GM21367 (cell line): ENCODE results near the gene GALM.
"Not testable (repeated sequence)": the region's sequence is repeated elsewhere in the genome, so short reads cannot be mapped to it uniquely, and the experiment has no call there.

ENCODE experiments used
- ATAC-seq: cut with Tn5 transposase; IDR thresholded peaks from one replicate; pipeline ENCODE4 v1.9.1; 2021; ENCODE audit not compliant: unreplicated experiment

Gene GALM

DNA sequence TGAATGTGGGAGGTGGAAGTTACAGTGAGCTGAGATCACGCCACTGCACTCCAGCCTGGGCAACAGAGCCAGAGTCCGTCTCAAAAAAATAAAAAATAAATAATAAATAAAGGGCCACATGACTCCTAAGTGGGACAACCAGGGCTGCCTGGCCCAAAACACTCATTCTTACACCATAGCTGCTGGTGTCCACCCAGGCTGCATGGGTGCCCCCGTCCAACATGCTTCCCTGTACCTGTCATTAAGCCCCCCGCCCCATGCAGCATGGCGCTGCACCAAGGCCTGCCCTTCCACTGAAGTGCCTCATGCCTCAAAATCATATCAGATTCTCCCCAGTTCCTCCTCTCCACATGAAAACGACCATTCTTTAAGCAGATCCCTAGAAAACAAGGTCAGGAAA is 10.8 kb downstream of the GALM start:
- no peak for ATAC-seq

DNA sequence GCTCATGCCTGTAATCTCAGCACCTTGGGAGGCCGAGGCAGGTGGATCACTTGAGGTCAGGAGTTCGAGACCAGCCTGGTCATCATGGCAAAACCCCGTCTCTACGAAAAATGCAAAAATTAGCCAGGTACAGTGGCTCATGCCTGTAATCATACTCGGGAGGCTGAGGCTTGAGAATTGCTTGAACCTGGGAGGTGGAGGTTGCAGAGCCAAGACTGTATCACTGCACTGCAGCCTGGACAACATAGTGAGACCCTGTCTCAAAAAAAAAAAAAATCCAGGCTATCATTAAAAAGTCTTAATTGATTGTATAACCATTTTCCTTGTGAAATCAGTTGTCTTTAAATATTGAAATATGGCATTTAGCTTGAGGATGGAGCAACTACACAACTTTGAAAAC is 15.0 kb downstream of the GALM start:
- not testable (repeated sequence) for ATAC-seq

DNA sequence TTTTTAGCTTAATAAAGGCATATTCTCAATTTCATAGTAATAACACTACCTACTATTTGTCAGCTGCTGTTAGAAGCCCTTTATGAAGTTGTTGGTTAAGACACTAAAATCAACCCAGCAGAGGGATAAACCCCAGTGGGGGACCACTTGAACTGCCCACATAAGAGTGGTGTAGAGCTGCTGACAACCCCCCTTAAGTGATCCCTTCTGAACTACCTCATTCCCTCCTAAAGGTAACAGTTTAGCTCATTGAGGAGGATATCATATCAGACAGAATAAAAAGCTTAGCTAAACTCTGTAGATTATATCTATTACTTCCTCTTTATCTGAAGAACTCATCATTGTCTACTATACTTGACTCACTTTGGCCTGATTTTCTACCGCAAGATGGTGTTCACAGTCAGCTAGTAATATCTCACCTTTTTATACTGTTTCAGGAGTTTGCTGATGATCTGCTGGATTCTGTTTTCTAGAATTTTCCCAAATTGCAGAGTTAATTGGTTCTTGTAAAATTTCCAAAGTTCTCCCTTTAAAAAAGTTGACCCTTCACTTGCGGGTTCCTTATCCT is 16.2 kb downstream of the GALM start:
- no peak for ATAC-seq

DNA sequence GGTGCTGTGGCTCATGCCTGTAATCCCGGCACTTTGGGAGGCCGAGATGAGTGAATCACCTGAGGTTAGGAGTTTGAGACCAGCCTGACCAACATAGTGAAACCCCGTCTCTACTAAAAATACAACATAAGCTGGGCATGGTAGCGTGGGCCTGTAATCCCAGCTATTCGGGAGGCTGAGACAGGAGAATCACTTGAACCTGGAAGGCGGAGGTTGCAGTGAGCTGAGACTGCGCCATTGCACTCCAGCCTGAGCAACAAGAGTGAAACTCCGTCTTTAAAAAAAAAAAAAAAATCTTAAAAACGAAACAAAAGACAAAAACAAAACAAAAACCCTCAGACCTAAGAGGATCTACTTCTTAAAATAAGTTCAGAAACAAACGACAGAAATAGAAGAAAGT is 16.7 kb downstream of the GALM start:
- not testable (repeated sequence) for ATAC-seq

DNA sequence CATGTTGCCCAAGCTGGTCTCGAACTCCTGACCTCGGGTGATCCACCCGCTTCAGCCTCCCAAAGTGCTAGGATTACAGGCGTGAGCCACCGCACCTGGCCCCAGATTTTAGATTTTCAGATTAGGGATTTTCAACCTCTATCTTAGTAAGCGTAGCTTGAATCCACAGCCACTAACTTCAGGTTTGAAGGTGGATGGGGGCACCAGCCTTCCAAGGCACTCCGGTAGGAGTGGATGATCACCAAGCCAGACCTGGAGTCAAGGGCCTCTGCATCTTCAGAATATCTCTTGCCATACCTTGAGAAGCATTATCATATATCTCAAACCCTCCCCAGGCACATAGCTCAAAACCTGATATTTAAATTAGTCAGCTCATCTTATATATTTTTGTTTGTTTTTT is 17.9 kb downstream of the GALM start:
- ATAC-seq, result no peak

DNA sequence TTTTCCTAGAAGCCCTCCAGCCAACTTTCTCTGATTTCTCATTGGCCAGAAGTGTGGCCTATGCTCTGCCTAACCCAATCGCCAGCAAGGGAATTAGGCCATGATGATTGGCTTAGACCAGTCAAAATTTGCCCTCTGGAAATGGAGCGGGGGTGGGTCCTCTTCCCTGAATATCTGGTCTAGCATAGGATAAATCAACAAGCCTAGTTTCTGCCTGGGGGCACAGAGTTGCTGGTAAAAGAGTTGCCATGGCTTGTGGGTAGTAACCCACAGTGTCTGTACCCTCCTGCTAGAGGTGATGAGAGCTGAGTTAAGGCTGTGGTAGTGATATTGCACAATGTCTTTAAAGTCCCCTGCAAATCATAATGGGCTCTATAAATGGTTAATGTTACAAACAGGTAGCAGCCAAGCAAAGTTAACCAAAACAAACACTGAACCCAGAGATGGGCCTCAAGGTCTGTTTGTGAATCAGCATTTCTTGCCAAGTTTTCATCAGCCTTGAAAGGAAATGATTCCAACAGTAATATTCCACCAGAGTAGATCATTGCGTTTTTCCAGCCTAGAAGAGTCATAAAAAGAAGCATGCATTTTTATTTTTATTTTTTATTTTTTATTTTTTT is 19.3 kb downstream of the GALM start:
- ATAC-seq, result no peak

DNA sequence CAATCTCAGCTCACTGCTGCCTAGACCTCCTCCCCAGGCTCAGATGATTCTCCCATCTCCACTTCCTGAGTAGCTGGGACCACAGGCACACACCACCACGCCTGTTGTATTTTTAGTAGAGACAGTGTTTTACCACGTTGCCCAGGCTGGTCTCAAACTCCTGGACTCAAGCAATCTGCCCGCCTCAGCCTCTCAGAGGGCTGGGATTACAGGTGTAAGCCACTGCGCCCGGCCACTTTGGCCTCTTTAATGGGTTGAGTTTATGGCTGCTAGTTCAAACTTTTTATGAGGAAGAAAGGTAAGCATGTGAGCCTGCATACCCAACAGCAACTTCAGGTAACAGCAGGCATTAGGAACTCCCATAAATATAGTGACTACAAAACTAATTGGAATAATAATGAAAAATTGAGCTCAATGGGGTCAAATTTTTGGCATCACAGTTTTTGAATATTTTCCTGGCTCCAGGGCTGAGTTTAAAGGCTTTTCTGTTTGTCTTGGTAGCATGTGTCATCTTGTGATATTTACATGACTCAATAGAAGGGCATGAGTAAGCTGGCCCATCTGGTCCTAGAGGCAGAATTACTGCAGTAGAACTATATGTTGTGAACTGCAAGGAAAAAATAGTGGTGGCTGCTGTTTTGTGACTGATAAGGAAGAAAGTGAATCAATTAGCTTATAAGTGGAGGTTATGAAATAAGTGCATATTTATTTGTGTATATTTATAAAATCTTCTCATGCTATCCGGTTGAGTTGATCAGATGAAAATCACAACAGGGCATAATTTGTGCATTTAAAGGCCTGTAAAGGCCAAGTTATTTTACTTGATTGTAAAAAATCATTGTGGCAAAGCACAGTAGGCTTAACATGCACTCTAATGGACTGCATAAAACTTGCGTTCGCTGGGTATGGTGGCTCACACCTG is 24.8 kb downstream of the GALM start:
- no peak for ATAC-seq

DNA sequence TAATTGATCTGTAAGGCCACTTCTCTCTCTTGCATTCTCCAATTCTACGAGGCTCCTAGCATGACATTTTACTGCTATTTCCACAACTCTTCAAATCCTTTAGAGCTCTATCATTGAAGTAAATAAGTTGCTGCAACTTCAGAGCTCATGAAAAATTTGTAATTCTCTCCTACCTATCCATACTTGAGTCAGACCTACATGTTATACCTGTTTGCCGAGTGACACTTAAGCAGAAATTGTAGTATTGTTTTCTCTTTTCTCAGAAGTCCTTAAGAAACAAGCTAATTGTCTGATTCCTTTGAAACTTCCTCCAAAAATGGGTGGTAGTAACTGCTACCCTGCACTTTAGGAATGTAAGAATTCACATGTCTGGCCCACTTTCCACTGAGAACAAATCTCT is 26.1 kb downstream of the GALM start:
- no peak for ATAC-seq

DNA sequence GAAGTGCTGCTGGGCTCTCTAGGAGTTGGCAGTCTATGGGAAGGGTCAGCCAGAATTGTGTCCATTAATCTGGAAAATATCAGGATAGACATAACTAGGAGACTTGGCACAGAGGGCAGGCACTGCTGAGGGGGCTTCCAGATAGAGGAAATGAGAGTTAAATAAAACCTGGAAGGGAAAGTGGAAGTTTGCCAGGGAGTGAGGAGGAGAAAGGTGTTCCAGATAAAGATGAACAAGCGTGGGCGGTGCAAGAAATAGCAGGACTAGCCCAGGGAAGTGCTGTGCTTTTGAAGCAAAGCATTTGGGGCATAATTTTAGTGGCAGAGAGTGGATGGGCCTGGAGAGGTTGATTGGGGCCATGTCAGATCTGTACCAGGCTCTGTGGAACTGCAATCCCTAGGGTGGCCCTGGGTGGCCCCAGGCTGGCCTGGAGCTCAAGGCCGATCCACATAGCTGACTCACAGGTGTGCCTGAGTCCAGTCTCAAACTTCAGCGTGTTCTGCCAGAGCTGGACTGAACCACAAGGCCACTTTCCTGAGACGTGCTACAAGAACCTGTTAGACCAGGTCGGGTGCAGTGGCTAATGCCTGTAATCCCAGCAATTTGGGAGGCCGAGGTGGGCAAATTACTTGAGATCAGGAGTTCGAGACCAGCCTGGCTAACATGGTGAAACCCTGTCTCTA is 26.9 kb downstream of the GALM start:
- ATAC-seq, result no peak

DNA sequence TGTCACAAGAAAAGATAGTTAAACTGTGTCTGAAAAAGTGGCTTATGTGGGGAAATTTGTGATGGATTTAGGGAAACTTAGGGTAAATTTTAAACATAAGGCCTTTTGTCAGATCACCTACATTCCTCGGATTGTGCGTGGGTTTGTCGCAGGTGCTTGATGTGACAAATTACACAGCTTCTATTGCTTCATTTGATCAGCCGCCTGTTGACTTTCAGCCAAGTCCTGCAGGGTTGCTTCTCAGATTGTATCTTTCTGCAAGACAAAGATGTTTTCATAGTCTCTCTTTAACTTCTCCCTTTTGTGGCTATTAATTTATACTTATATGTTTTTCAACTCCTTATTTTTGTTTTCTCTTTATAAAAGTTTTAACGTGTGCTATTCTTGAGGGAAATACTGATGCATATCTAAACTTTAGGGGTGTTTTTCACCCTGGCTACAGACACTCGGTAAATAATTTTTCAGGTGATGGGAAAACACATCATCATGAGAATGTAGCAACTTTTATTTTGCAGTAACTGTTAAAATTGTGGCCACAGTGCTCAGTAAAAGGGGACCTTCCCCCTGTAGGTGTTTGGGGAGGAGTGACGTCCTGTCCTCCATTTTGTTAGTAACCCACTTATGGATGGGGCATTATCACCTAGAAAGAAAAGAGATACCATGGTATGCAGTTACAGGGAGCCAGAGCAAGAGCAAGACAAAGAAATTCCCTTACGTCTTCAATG is 31.4 kb downstream of the GALM start:
- ATAC-seq, result no peak

DNA sequence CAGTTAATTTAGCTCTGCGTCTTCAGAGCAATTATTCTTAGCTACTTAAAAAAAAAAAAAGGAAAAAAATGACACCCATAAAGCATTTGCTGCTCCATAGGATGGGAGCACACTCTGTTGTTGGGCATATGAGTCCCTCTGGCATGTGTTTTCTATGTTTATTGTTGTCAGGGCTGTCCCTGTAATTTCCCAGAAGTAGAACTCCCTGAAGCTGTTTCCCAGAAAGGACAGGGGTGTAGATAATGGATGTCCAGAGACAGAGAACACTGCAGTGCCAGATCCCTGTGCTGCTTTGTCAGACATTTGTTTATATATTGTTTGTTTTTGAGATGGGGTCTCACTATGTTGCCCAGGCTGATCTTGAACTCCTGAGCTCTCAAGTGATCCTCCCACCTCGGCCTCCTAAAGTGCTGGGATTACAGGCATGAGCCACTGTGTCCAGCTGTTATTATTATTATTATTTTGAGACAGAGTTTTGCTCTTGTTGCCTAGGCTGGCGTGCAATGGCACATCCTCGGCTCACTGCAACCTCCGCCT is 32.6 kb downstream of the GALM start:
- ATAC-seq, result no peak

DNA sequence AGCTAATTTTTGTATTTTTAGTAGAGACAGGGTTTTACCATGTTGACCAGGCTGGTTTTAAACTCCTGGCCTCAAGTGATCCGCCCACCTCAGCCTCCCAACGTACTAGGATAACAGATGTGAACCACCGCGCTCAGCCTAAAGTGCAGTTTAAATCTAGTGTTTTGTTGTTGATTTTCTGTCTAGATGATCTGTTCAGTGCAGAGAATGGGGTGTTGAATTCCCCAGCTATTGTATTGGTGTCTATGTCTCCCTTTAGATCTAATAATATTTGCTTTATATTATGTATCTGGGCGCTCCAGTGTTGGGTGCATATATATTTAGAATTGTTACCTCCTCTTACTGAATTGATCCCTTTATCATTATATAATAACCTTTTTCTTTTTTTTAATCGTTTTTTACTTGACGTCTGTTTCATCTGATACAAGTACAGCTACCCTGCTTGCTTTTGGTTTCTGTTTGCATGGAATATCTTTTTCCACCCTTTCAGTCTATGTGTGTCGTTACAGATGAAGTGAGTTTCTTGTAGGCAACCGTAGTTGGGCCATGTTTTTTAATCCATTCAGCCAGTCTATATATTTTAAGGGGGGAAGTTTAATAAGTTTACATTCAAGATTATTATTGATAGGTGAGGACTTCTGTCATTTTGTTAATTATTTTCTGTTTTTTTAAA is 34.3 kb downstream of the GALM start:
- no peak for ATAC-seq

DNA sequence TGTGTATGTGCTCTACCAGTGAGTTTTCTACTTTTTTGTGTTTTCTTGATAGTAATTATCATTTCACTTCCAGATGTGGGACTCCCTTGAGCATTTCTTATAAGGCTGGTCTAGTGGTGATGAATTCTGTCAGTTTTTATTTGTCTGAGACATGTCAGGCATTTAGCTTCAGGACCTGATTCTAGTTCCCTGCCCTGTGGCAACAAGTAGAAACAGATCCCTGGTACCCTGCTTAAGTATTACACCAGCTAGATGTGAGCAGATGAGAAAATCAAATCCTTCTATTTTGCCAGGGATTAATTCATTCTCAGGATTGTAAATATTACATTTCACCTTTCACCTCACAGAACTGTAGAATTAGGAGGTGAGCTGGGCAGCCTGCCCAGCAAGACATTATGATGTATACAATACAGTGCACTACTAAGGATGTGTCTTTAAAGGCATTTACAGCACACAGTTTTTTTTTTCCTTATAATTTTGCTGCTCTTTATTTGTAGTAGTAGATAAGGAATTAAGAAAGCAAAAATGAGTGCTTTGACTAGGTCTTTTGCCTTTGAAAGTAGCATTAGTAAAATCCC is 35.1 kb downstream of the GALM start:
- ATAC-seq, result no peak

DNA sequence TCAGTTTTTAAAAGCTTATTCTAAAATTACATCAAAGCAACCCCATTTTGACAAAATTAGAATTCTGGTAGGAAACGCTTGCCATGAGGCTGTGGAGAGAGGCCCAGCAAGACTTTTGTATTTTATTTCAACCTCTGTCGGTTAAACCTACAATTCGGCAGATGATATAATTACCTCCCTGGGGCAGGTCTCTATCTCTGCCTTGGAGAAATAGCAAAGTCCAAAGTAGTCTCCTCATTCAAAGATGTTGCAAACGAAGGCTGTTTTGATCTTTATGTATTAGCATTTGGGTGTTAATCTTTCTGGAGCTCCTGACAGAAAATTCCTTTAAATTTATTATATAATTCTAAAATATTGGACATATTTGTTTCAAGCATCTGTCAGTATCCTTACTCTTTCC is 35.6 kb downstream of the GALM start:
- no peak for ATAC-seq

DNA sequence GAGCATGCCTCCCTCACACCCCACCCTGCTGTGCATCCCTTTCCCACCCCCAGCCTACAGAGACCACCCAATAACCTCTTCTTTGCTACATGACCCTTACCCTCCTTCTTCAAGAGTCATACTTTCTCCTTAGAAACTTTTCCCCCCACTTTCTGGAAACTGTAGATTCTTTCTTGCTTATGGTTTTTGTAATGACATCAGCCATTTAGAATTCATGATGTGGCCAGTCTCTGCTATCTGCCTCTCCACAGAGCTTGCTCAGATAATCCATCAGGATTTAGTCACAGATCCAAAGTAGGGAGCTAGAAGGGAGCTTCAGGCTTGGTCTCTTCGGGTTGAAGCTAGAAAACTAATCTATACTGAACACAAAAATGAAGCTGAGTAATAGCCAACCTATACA is 36.5 kb downstream of the GALM start:
- no peak for ATAC-seq

DNA sequence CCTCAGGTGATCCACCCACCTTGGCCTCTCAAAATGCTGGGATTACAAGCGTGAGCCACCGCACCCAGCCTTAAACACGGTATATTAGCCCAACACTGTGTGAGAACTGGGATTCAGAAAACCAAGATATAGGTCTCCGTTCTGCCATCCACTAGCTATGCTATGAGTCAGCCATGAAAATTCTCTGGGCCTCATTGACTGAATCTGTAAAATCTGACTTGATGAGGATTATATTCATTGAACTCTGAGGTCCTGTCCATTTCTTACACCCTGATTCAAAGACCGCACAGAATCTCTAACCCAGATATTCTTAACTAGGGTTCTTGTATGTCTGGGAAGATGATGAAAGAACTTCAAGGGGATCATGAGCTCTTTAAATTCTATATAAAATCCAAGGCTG is 37.4 kb downstream of the GALM start:
- ATAC-seq, result not testable (repeated sequence)

DNA sequence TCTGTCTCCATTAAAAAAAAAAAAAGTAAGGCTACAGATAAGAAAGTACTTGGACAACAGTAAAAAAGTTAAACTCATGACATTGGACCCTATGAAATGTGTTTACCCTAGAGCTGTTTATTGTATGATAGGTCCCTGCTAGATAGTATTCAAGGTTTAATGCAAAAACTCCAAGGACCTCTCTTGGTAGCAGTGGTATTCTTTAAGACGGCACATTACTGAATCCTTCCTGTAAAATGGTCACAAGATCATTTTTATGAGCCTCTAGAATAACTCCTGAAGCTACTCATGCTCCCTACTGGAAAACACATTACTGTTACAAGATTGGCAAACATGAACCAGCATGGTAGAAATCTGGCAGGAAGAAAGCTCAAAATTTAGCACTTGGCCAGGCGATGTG is 38.8 kb downstream of the GALM start:
- ATAC-seq, result no peak

DNA sequence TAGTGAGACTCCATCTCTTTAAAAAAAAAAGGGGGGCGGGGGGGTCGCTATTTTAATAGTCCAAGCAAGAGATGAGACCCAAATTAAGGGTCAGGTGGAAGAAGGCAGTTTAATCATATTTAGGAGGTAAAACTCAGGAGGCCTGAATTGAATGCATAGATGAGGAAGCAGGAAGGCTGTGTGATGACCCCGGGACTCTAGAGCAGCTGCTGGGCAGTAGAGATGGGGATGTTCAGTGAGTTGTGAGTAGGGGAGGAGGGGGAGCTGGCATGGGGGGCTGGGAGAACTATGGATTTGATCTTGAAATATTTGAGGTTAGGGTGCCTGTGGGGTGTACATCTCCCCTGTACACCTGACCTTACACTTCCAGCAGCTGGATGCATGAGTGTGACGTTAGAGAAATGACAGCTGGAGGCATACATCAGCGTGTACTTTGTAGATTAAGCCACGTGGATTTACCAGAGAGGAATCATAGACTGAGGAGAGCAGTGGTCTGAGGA is 41.0 kb downstream of the GALM start:
- ATAC-seq, result no peak

DNA sequence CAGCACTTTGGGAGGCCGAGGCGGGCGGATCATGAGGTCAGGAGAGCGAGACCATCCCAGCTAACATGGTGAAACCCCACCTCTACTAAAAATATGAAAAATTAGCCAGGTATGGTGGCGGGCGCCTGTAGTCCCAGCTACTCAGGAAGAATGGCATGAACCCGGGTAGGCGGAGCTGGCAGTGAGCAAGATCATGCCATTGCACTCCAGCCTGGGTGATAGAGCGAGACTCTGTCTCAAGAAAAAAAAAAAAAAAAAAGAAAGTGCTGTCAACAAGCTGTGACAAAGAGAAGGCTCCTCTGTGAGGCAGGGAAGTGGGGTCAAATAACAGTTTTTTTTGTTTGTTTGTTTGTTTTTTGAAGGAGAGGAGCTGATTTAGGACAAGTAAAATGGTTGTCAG is 42.6 kb downstream of the GALM start:
- ATAC-seq, result not testable (repeated sequence)
